HepG2 (cell line): ENCODE measurements around the gene ATP4B. TPM values are rescaled to one million over a fixed set of nuclear protein-coding genes. Genes with fewer than 3 reads are reported as not detected.

ENCODE experiments used
- ATAC-seq: fragments of 200-7000 bp; cut with Tn5 transposase; 3 replicates; pipeline ENCODE4 v1.9.1; 2020; ENCODE audit warnings: mild to moderate bottlenecking, moderate library complexity
- BruUV-seq: library from RNA; stranded (reverse); fragments of 400-500 nt; replicated peaks from 2 replicates; lab custom pipeline; 2021; lab: Mats Ljungman, UMichigan
- CTCF ChIA-PET: fragments of 300-600 bp; formaldehyde crosslinking; extraction: SDS; loops from one replicate; lab custom pipeline; 2021; ENCODE audit warnings: low total read pairs, inconsistent platforms, low intra/inter-chr PET ratio; lab: Yijun Ruan, JAX
- POLR2A ChIA-PET: fragments of 350-600 bp; sonication (Branson Sonifier 250); formaldehyde crosslinking; loops from one replicate; lab custom pipeline; 2020; ENCODE audit warnings: antibody characterized with exemption, inconsistent platforms; lab: Yijun Ruan, JAX
- DNase-seq: peaks from one replicate; pipeline ENCODE4 v3.0.0-alpha.2; 2015; ENCODE audit warnings: low spot score
- FAIRE-seq: peaks from 3 replicates; lab custom pipeline; 2011; peaks lifted over from hg19 to GRCh38; lab: Jason Lieb, UNC
- H2AFZ ChIP-seq: one replicate; pipeline ENCODE4 v1.6.1; 2011; ENCODE audit warnings: low read length, inconsistent platforms
- H3K27ac ChIP-seq: fragments of 300-600 bp; 3 replicates; pipeline ENCODE4 v1.8.0; 2011; ENCODE audit warnings: mixed run types, mild to moderate bottlenecking, mixed read lengths, low read length, inconsistent platforms; ENCODE audit not compliant: insufficient read depth; ENCODE audit errors: extremely low read length
- H3K27me3 ChIP-seq, 2 experiments: fragments of 200-600 bp in 1 of 2; 2 replicates in 1 of 2; 3 replicates in 1 of 2; pipeline versions ENCODE4 v1.6.0 to v1.8.0; 2011; ENCODE audit warnings: low read length in 2 of 2, mild to moderate bottlenecking in 2 of 2, moderate library complexity in 2 of 2, inconsistent platforms in 1 of 2; ENCODE audit not compliant: insufficient read depth in 2 of 2, control insufficient read depth in 1 of 2
- H3K36me3 ChIP-seq, 2 experiments: fragments of 200-600 bp in 1 of 2; replicated peaks in 1 of 2; 2 replicates in 1 of 2; 3 replicates in 1 of 2; pipeline versions ENCODE4 v1.5.1 to v1.8.0; 2011; ENCODE audit warnings: low read length in 2 of 2, inconsistent platforms in 1 of 2; ENCODE audit not compliant: insufficient read depth in 2 of 2, control insufficient read depth in 1 of 2
- H3K4me1 ChIP-seq: 2 replicates; pipeline ENCODE4 v1.5.1; 2012; ENCODE audit warnings: low read length, inconsistent platforms; ENCODE audit not compliant: insufficient read depth
- H3K4me2 ChIP-seq: 2 replicates; pipeline ENCODE4 v1.6.0; 2011; ENCODE audit warnings: low read depth, low read length, inconsistent platforms
- H3K4me3 ChIP-seq, 3 experiments: fragments of 200-600 bp in 1 of 3; sonication (generic), shearing (Covaris generic) in 1 of 3; replicated peaks in 1 of 3; 2 replicates each; pipeline ENCODE4 v1.5.1; 2011 to 2016; ENCODE audit warnings: low read length in 3 of 3, inconsistent platforms in 2 of 3, low read depth in 2 of 3, mild to moderate bottlenecking in 2 of 3, control low read depth in 1 of 3, mixed read lengths in 1 of 3; ENCODE audit not compliant: insufficient read depth in 1 of 3
- H3K79me2 ChIP-seq: one replicate; pipeline ENCODE4 v1.6.1; 2011; ENCODE audit warnings: low read length, inconsistent platforms; ENCODE audit not compliant: insufficient read depth
- H3K9ac ChIP-seq: 2 replicates; pipeline ENCODE4 v1.6.0; 2011; ENCODE audit warnings: mild to moderate bottlenecking, low read depth, low read length, inconsistent platforms; ENCODE audit not compliant: insufficient read depth
- H3K9me3 ChIP-seq: 2 replicates; pipeline ENCODE4 v1.5.1; 2012; ENCODE audit warnings: mild to moderate bottlenecking, low read length
- H4K20me1 ChIP-seq: 2 replicates; pipeline ENCODE4 v1.6.0; 2011; ENCODE audit warnings: inconsistent platforms, mild to moderate bottlenecking, low read length, moderate library complexity; ENCODE audit not compliant: insufficient read depth
- MTA1 ChIP-seq: sonication (generic); formaldehyde crosslinking; IDR thresholded peaks from 2 replicates; pipeline ENCODE4 v1.4.0; 2020; ENCODE audit warnings: missing genetic modification reagents, mild to moderate bottlenecking, borderline replicate concordance
- TP53 ChIP-seq: sonication (generic); formaldehyde crosslinking; conservative IDR thresholded peaks from 2 replicates; pipeline ENCODE4 v1.4.0; 2020; ENCODE audit warnings: missing genetic modification reagents
- ZEB1 ChIP-seq: IDR thresholded peaks from 2 replicates; pipeline ENCODE4 v1.6.1; 2012; ENCODE audit warnings: mild to moderate bottlenecking, low read depth, inconsistent platforms; ENCODE audit not compliant: insufficient replicate concordance
- WGBS: methylation state at CpG from one replicate; pipeline ENCODE4 v1.1.6; 2017; ENCODE audit warnings: low lambda C conversion rate; 5-methylcytosine and 5-hydroxymethylcytosine counted together
- in situ Hi-C: cut with HindIII; loops from 2 replicates; pipeline ENCODE4 v1.10.0; 2017; ENCODE audit warnings: low pct_unique_long_range_greater_than_20kb; ENCODE audit not compliant: extremely low pct_ligation_motif_present
- intact Hi-C: fragments of 100-400 bp; cut with micrococcal nuclease; formaldehyde crosslinking; loops from one replicate; pipeline ENCODE4 v1.10.0; 2022; ENCODE audit not compliant: unreplicated experiment
- polyA plus RNA-seq, 8 experiments: library from polyadenylated mRNA; depleted of rRNA in 3 of 8; stranded (reverse) in 7 of 8; unstranded in 1 of 8; fragments of >200 nt; fragmentation: Illumina TruSeq in 4 of 8; extraction: Trizol in 4 of 8; gene quantifications; 2 replicates each; pipeline versions ENCODE4 v1.2.1 to v1.2.3, GENCODE V29; 2011 to 2016; ENCODE audit warnings: low read depth in 4 of 8, missing spikeins in 1 of 8, mixed read lengths in 1 of 8; ENCODE audit not compliant: insufficient read depth in 1 of 8
- total RNA-seq, 5 experiments: library from RNA; depleted of rRNA; stranded (reverse); fragments of >200 nt; fragmentation: Illumina TruSeq; extraction: Trizol; gene quantifications; 2 replicates each; pipeline ENCODE4 v1.2.3, GENCODE V29; 2016; ENCODE audit warnings: low read depth in 1 of 5
- TF ChIP-seq, protein P1 (sequence below): sonication (generic); formaldehyde crosslinking; IDR thresholded peaks from 2 replicates; pipeline ENCODE4 v1.4.0; 2020; ENCODE audit warnings: low read depth, missing genetic modification reagents

Gene ATP4B
- total and polyA plus RNA-seq, 2 of the 13 experiments (the other 11 are each of a cell fraction or from before 2014, with no cell fraction given) = not detected

DNA sequence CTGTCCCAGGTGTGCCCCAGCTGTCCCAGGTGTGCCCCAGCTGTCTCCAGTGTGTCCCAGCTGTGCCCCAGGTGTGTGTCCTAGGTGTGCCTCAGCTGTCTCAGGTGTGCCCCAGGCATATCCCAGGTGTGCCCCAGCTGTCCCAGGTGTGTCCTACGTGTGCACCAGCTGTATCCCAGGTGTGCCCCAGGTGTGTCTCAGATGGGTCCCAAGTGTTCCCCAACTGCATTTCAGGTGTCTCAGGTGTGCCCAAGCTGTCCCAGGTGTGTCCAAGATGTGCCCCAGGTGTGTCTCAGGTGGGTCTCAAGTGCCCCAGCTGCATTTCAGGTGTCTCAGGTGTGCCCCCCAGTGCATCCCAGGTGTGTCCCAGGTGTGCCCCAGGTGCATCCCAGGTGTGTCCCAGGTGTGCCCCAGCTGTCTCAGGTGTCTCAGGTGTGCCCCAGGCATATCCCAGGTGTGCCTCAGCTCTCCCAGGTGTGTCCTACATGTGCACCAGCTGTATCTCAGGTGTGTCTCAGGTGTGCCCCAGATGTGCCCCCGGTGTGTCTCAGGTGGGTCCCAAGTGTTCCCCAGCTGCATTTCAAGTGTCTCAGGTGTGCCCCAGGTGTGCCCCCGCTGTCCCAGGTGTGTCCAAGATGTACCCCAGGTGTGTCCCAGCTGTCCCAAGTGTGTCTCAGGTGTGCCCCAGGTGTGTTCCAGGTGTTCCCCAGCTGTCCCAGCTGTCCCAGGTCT lies 7.8 kb upstream of the ATP4B start:
- ChIA-PET CTCF (no interaction called here), POLR2A (no interaction called here)
- no TSS peak for BruUV-seq
- Histone ChIP-seq H4K20me1 (no peaks in the 10 kb centered on the region), H3K9me3 (no peaks in the 10 kb centered on the region), H3K9ac (no peak overlapping the region), H3K36me3 (no peaks in the 10 kb centered on the region), H3K27ac (no peak overlapping the region), H3K27me3 (peaks cover 7 to 59% of the 10 kb centered on the region in 2 experiments; a peak in 4 of 5 replicates), H3K79me2 (no peaks in the 10 kb centered on the region), H3K4me1 (peaks cover 9% of the 10 kb centered on the region), H2AFZ (no peak overlapping the region), H3K4me2 (no peak overlapping the region), H3K4me3 (no peak overlapping the region)
- in situ Hi-C loops (no loop called here), intact Hi-C loops (no loop called here)
- FAIRE-seq (no peak), ATAC-seq (no peak), DNase-seq (no peak)
- no CpG with 5 or more reads among the region's 3 CpGs for WGBS
- TF ChIP-seq, protein P1, sequence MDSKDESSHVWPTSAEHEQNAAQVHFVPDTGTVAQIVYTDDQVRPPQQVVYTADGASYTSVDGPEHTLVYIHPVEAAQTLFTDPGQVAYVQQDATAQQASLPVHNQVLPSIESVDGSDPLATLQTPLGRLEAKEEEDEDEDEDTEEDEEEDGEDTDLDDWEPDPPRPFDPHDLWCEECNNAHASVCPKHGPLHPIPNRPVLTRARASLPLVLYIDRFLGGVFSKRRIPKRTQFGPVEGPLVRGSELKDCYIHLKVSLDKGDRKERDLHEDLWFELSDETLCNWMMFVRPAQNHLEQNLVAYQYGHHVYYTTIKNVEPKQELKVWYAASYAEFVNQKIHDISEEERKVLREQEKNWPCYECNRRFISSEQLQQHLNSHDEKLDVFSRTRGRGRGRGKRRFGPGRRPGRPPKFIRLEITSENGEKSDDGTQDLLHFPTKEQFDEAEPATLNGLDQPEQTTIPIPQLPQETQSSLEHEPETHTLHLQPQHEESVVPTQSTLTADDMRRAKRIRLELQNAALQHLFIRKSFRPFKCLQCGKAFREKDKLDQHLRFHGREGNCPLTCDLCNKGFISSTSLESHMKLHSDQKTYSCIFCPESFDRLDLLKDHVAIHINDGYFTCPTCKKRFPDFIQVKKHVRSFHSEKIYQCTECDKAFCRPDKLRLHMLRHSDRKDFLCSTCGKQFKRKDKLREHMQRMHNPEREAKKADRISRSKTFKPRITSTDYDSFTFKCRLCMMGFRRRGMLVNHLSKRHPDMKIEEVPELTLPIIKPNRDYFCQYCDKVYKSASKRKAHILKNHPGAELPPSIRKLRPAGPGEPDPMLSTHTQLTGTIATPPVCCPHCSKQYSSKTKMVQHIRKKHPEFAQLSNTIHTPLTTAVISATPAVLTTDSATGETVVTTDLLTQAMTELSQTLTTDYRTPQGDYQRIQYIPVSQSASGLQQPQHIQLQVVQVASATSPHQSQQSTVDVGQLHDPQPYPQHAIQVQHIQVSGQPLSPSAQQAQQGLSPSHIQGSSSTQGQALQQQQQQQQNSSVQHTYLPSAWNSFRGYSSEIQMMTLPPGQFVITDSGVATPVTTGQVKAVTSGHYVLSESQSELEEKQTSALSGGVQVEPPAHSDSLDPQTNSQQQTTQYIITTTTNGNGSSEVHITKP (CRISPR knock-in tag) = no peak
- TF ChIP-seq TP53 (CRISPR knock-in tag) (no peak), MTA1 (CRISPR knock-in tag) (0 out of 2 replicates have a peak, but pooled peaks have one; percentile 43), ZEB1 (peak; percentile 76)
